ENCODE data around the gene COX8C.
"Not testable (repeated sequence)": the region's sequence is repeated elsewhere in the genome, so short reads cannot be mapped to it uniquely, and the experiment has no call there.

COX8C gene

DNA sequence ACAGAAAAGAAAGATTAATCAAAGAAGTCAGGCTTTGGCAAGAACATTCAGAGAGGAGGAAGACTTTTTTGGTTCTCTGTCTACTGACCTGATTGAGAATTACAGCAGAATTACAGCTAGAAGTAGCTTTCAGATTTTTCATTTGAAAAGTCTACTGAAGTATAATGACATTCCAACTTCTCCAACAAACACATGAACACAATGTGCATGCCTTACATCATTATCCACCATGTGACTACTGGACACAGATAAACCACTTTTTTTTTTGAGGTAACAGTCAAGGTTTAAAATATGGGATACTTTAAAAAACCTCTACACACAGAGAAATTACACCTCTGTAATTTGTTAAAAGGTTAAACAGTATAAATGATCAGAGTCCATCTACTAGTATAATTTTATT is 26.5 kb upstream of the COX8C start:
- DNase-seq (ENCODE audit: low read depth in 2 of 2) = no peak

DNA sequence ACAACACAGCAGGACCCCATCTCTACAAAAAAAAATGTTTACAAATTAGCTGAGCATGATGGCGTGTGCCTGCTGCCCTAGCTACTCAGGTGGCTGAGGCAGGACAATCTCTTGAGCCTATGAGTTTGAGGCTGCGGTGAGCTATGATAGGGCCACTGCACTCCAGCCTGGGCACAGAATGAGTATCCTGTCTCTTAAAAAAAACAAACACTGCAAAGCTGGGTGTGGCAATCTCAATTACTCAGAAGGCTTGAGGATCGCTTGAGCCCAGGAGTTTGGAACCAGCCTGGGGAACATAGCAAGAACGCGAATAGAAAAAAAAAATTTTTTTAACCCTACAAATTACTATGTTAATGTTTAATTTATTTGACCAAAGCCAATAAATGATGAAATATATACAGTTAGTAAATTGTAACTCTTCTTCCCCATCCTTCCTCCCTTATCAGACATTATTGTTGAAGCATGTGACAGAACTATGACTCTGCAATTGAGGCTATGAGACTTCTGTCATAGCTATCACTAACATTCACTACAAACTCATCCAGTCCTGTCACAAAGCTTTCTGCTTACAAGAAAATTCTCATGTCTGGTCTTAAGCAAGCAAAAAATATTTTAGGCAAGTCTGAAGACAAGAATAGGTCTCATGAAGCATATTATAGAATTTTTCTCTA is 23.9 kb upstream of the COX8C start:
- no peak for DNase-seq (ENCODE audit: low read depth in 2 of 2)

DNA sequence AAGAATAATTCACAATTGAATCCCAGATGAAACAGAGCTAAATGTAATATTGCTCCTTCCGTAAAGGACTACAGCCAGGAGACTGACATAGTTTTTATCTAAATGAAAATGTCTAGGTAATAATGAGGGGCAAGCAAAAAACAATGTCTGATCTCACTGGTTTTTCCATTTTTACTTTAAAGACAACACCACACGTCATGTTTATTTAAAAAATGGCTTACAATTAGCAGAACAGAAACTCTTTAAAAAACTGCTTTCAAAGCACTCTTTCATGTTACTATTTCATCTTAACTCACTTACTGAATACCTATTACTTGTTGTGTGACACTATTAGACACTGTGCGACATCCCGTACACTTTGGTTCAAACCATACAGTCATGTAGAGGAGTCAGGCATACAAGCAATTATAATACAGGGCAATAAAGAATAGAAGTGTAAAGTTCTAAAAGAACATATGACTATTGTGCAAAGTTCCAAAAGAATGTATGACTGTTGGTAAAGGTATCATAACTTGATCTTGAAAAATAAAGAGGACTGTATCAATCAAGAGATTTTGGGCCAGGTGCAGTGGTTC is 23.3 kb upstream of the COX8C start:
- no peak for DNase-seq (ENCODE audit: low read depth in 2 of 2)

DNA sequence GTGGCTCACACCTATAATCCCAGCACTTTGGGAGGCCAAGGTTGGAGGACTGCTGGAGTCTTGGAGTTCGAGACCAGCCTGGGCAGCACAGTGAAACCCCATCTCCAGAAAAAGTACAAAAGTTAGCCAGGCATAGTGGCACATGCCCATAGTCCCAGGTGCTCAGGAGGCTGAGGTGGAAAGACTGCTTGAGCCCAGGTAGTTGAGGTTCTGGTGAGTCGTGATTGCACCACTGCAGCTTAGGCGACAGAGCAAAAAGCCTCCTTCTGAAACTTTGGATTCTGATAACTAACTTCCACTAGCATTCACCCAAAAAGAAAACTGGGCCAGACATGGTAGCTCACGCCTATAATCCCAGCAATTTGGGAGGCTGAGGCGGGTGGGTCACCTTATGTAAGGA is 20.8 kb upstream of the COX8C start:
- DNase-seq (ENCODE audit: low read depth in 2 of 2) = no peak

DNA sequence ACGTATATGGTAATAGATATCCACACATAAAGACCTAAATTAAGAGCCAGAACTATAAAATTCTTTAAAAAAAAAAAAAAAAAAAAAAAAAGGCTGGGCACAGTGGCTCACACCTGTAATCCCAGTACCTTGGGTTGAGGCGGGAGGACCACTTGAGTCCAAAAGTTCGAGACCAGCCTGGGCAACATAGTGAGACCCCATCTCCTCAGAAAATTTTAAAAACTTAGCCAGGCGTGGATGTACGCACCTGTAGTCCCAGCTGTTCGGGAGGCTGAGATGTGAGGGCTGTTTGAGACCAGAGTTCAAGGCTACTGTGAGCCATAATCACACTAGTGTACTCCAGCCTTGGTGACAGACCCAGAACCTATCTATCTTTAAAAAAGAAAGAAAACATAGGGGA is 18.4 kb upstream of the COX8C start:
- no peak for DNase-seq (ENCODE audit: low read depth in 2 of 2)

DNA sequence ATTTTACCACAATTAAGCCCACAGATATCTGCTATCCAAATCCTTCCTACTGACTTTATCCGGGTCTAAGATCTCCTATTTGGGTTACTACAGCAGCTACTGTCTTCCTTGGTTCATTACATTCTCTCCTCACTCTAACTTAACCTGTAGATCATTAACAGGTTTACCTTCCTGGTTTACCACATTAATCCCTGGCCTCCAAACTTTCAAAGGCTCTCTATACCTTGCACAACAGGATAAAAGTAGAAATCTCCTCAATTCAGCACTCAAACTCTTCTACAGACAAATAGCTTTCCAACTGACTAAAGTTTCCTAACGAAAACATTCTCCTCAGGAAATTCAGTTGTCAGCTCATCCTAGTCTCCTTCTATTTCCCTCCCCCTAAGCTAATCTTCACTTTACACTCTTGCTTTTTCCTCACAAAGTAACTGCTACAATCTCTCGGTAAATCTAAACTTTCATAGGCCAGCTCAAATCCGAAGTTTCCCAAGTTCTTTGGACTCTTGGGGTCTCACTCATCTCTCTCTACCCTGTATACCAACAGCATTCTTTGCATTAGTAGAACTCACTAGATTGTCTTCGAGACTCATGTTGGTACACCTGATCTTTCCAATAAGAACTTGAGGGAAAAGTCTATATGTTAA is 16.9 kb upstream of the COX8C start:
- no peak for DNase-seq (ENCODE audit: low read depth in 2 of 2)

- no peak for DNase-seq (ENCODE audit: low read depth in 2 of 2)
Observed at GRCh38 chr14:93330609-93331000, 16.4 kb upstream of the COX8C start.

- no peak for DNase-seq (ENCODE audit: low read depth in 2 of 2)
Observed at GRCh38 chr14:93331002-93331727, 15.8 kb upstream of the COX8C start.

DNA sequence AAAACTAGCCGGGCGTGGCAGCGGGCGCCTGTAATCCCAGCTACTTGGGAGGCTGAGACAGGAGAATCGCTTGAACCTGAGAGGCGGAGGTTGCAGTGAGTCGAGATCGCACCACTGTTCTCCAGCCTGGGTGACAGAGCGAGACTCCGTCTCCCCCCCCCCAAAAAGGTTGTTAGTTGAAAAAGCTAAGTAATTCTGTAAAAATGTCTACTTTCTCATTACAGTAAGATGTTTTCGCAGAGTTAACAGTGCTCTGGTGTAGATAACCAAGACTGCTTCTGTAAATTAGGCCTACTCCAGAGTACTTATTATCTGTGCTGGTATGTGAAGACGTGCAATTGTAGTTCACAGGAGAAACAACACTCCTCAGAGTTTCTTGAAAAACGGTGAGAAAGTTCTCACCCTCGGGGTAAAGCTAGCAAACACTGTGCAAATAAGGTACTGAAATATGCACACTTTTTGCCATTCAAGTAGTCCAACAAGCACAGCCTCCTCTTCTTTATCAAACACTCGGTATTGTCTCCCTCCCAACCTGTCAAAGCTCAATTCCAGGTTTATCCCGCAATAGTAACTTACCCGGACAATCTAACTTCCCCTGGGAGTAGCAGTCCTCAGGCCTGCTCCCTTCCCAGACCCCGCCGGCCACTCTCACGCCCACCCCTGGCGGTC is 15.1 kb upstream of the COX8C start:
- no peak for DNase-seq (ENCODE audit: low read depth in 2 of 2)

GRCh38 chr14:93332397-93332852 is 14.6 kb upstream of the COX8C start:
- DNase-seq (ENCODE audit: low read depth in 2 of 2) = peak in 1 of 2 donors; percentile 36

GRCh38 chr14:93332853-93333630 is 13.9 kb upstream of the COX8C start, which contains the start of gene BTBD7:
TSS of gene BTBD7 (minus strand) at chr14:93333036. CDS start at chr14:93296051, 36,985 bp downstream.
- peak; percentile 82 to 94 for DNase-seq (ENCODE audit: low read depth in 2 of 2)

GRCh38 chr14:93333631-93334103 is 13.3 kb upstream of the COX8C start:
- DNase-seq (ENCODE audit: low read depth in 2 of 2) = no peak

- DNase-seq (ENCODE audit: low read depth in 2 of 2) = no peak
Observed at GRCh38 chr14:93337143-93337753, 9.7 kb upstream of the COX8C start.

GRCh38 chr14:93337884-93338283 is 9.1 kb upstream of the COX8C start:
- DNase-seq (ENCODE audit: low read depth in 2 of 2) = no peak

DNA sequence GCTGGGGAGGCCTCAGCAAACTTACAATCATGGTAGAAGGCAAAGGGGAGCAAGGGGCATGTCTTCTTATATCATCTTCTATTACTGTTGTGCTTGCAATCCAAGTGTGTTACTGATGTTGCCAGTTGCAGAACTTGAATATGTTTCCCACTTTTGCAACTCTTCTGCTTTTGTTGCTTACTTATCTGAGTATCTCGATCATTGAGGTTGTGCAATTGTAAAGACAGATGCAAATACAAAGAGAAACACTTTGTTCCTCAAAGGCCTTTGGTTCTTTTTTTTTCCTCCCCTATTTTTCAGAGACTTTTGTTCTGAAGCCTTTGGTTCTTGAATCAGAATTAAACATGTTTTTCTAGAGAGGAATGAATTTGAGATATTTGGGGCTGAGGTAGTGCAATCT is 3.7 kb upstream of the COX8C start:
- DNase-seq (ENCODE audit: low read depth in 2 of 2) = no peak

GRCh38 chr14:93343797-93344196 is 3.2 kb upstream of the COX8C start:
- no peak for DNase-seq (ENCODE audit: low read depth in 2 of 2)

DNA sequence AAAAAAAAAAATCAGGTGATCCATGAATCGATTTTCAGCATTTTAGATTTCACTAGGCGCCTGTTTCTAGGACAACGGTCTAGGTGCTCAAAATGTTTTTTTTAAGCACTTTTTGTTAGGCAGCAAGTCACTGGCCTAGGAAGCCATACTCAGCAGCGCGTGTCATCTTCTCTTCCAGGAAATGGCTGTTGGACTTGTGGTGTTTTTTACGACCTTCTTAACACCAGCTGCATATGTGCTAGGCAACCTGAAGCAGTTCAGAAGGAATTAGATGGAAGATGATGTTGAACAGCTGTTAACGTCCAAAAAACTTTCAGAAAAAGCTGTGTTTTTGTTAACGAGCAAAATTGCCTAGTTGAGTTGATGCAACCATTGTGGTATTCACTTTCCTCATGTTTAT is 868 bp downstream of the COX8C start:
- no peak for DNase-seq (ENCODE audit: low read depth in 2 of 2)

DNA sequence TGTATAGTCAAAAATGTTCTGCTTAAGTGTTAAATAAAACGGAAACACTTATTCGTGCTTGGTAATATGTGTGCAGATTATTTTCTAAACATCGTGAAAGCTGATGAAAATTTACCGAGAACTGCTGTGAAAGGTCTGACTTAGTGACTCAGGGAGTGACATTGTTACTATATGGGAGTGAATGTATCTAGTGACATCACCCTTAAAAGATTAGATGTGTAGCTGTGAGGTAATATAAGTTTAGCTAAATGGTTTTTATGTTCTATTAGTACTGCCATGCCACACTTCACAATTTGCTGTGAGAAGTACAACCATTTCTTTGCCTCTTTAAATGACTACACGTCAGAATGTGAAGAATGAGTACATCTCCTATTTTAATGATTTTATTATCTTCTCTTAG is 1.3 kb downstream of the COX8C start:
- DNase-seq (ENCODE audit: low read depth in 2 of 2) = no peak

DNA sequence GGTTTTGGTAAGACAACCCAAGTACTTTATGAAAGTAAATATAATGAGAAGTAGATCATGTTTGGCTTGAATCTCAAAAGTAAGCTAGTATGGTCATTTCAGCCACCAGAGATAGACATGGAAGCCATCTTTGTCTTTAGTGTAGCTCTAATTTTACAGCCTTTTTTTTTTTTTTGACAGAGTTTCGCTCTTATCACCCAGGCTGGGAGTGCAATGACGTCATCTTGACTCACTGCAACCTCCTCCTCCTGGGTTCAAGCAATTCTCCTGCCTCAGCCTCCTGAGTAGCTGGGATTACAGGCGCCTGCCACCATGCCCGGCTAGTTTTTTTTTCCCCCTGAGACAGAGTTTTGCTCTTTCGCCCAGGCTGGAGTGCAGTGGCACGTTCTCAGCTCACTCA is 7.9 kb downstream of the COX8C start:
- DNase-seq (ENCODE audit: low read depth in 2 of 2) = not testable (repeated sequence)

DNA sequence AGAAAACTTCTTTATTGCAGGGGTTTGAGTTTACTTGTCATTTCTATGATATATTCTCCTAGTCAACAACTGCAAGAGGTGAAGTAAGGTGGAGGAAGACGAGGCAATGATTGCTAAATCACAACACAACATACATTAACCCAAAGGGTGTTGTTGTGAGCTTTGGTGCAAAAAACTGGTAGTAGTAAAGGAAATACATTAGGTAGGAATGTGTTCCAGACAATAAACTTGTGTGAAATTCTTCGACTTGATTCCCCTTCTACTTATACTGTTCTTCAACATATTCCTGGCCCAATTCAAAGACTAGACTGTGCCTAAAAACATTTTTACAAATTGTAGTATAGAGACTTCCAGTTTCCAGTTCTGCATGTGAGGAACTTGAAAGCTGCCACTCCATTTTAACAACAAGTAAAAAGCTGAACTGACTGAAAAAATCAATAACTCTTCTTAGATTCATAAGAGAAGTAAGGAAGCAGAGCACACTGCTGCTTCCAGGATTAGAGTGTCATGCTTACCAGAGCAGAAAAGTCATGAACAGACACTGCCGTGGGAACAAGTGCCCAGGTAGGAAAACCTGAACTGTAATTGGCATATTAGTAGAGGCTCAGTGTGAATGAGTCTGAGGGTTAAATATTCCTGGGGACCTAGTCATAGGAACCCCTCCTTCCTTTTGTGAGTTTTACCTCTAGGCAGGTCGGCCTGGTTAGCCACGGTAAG is 22.2 kb downstream of the COX8C start:
- no peak for DNase-seq (ENCODE audit: low read depth in 2 of 2)

Measured in stimulated activated CD8-positive, alpha-beta memory T cell treated with anti-CD3 and anti-CD28 coated beads, Interleukin-7, amount 100 ng/mL, for 4 hours (primary cell).